ENCODE results near the gene RAC3. TPM values are rescaled to one million over a fixed set of nuclear protein-coding genes. Genes with fewer than 3 reads are reported as not detected.

RAC3 gene
- total RNA-seq, 4 donors from 2014 or later = 4.9 to 10.4 (median 7.0) TPM

DNA sequence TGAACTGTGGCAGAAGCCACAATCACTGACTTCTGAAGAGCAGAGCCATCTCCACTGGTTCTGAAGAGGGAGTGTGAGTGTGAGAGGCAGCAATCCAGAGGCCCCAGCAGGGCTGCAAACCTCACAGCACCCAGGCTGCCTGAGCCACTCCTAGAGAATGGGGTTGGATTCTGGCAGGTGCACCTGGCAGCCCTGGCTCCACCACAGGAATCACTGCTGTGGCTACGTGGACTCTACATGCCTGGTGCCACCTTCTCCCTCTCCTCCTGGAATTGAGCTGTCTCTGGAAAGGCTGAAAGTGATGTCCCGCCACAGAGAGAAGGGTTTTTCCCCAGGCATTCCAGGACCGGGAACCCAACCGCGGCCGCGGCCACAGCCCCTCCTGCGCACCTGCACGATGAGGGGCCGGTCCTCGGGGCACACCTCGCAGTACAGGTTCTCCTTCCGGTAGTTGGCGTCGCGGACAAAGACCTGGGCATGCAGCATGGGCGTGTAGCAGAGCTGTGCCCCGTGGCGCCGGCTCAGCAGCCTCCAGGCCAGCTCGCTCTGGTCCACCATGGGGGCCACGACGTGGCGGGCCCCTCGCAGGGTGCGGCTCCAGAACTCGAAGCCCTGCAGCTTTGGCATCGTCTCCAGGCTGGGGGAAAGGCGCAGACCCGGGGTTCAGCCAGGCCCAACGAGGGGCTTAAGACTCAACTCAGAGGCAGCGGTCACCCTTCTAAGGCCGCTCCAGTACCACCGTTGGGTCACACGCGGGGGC, 33.1 kb downstream of the RAC3 start:
- peak overlapping the region; percentile 63 to 98 (median 96) for H3K4me3 ChIP-seq
- no peak for DNase-seq
- H3K4me1 ChIP-seq = peaks cover 20 to 38% (median 24%) of the 10 kb centered on the region in 3 donors
- peak overlapping the region; percentile 84 to 93 (median 90) for H3K27ac ChIP-seq
- WGBS, 2 donors = 40 to 46% methylated on average over 1 to 19 of the region's 36 CpGs
- intact Hi-C loops (cut with DNase I) = no loop called here
- H3K27me3 ChIP-seq = no peaks in the 10 kb centered on the region
- peaks cover 32 to 46% (median 33%) of the 10 kb centered on the region in 3 donors for H3K36me3 ChIP-seq
- TF ChIP-seq POLR2A (IDR thresholded peaks at IDR 0.05) = no peak
- TF ChIP-seq, protein P1, sequence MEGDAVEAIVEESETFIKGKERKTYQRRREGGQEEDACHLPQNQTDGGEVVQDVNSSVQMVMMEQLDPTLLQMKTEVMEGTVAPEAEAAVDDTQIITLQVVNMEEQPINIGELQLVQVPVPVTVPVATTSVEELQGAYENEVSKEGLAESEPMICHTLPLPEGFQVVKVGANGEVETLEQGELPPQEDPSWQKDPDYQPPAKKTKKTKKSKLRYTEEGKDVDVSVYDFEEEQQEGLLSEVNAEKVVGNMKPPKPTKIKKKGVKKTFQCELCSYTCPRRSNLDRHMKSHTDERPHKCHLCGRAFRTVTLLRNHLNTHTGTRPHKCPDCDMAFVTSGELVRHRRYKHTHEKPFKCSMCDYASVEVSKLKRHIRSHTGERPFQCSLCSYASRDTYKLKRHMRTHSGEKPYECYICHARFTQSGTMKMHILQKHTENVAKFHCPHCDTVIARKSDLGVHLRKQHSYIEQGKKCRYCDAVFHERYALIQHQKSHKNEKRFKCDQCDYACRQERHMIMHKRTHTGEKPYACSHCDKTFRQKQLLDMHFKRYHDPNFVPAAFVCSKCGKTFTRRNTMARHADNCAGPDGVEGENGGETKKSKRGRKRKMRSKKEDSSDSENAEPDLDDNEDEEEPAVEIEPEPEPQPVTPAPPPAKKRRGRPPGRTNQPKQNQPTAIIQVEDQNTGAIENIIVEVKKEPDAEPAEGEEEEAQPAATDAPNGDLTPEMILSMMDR (IDR thresholded peaks at IDR 0.05) = no peak
- no peaks in the 10 kb centered on the region for H3K9me3 ChIP-seq

DNA sequence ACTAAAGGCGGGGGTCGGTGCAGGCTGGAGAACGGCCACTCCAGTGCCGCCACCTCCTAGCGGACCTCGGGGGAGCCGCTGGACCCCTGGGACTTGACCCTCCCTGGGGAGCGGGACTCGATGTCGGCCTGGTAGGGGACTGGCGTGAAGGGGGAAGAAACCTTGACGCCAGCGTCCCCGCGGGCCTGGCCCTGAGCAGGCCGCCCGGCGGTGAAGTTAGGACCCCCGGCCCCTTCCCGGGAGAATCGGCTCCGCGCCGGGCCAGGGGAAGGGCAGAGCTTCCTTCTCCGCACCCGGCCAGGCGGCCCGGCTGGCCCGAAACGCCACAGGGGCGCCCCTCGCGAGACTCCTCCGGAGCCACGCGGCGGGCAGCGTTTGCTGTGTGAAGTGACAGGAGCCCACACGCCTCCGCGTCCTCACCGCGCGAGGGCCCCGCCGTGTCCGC, 33.7 kb downstream of the RAC3 start:
- Histone ChIP-seq H3K27me3 (no peaks in the 10 kb centered on the region), H3K4me3 (peak overlapping the region; percentile 63 to 98 (median 96)), H3K9me3 (no peaks in the 10 kb centered on the region), H3K27ac (peak overlapping the region; percentile 84 to 93 (median 90)), H3K36me3 (peaks cover 27 to 40% (median 29%) of the 10 kb centered on the region in 3 donors), H3K4me1 (peaks cover 20 to 38% (median 24%) of the 10 kb centered on the region in 3 donors)
- intact Hi-C loops (cut with DNase I) = no loop called here
- 0% methylated on average over 2 of the region's 47 CpGs; no CpG with 5 or more reads in 1 of the 2 donors for WGBS, 2 donors
- no peak for DNase-seq
- TF ChIP-seq POLR2A (IDR thresholded peaks at IDR 0.05) = no peak
- TF ChIP-seq, protein P1 (IDR thresholded peaks at IDR 0.05) = no peak

DNA sequence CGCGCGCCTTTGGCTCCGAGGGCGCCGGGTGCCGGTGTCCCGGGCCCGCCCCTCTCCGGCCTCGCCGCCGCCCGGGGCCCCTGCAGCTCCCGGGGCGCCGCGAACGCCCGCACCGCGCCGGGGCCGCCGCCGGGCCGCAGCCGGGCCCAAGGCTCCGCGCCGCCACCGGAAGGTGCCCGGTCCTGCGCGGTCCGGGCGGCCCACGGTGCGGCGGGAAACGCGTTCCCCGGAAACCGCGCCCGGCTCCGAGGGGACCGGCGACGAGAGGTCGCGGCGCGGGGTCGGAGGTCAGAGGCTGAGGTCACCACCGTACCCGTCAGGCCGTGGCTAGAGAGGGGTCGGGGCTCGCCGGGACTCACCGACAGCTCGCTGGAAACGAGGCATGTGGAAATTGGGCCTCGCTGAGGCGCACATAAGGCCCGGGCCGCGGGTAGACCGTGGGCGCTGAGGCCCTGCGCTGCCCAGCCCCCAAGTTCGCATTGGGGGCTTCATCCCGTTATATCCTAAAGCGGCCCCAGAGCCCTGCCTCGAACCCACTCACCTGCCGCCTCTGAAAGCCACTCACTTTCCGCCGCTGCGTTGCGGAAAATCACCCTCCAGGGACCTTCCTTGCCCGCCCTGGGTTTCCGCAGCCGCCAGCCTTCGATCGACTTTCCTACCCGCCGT, 34.3 kb downstream of the RAC3 start, which contains the start of gene DUS1L:
Gene DUS1L, minus strand, starts transcription at position 167 of the 666 bp plus-strand sequence. CDS start 745 bp downstream, outside the sequence.
- peaks cover 22 to 34% (median 24%) of the 10 kb centered on the region in 3 donors for H3K36me3 ChIP-seq
- TF ChIP-seq, protein P1 (IDR thresholded peaks at IDR 0.05) = no peak
- TF ChIP-seq POLR2A (IDR thresholded peaks at IDR 0.05) = peak in 1 of 4 donors; percentile 20
- DNase-seq = no peak
- peaks cover 20 to 38% (median 24%) of the 10 kb centered on the region in 3 donors for H3K4me1 ChIP-seq
- H3K9me3 ChIP-seq = no peaks in the 10 kb centered on the region
- intact Hi-C loops (cut with DNase I) = no loop called here
- H3K27ac ChIP-seq = peak within 1 kb of the TSS; percentile 87 to 93 (median 90)
- H3K4me3 ChIP-seq = peak within 1 kb of the TSS; percentile 63 to 98 (median 96)
- WGBS, 2 donors = 26 to 29% methylated on average over 12 to 23 of the region's 88 CpGs
- no peaks in the 10 kb centered on the region for H3K27me3 ChIP-seq

DNA sequence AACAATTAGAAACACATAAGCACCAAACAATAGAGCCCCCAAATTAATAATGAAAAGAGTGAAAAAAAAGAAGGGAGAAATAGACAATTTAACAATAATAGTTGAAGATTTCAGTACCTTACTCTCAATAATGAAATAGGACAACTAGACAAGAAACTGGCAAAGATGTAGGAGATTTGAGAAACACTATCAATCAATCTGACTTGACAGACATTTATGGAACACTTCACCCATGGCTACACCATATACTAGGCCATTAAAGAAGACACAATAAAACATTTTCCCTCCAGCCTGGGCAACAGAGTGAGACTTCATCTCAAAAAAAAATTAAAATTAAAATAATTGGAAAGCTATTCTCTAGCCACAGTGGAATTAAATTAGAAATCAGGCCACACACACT, 39.1 kb downstream of the RAC3 start:
- Histone ChIP-seq H3K4me3 (no peak overlapping the region), H3K27me3 (no peaks in the 10 kb centered on the region), H3K4me1 (peaks cover 6 to 21% (median 7%) of the 10 kb centered on the region in 3 donors), H3K27ac (no peak overlapping the region), H3K9me3 (no peaks in the 10 kb centered on the region), H3K36me3 (no peaks in the 10 kb centered on the region)
- DNase-seq = no peak
- TF ChIP-seq, protein P1 (IDR thresholded peaks at IDR 0.05) = no peak
- TF ChIP-seq POLR2A (IDR thresholded peaks at IDR 0.05) = no peak
- intact Hi-C loops (cut with DNase I) = no loop called here

DNA sequence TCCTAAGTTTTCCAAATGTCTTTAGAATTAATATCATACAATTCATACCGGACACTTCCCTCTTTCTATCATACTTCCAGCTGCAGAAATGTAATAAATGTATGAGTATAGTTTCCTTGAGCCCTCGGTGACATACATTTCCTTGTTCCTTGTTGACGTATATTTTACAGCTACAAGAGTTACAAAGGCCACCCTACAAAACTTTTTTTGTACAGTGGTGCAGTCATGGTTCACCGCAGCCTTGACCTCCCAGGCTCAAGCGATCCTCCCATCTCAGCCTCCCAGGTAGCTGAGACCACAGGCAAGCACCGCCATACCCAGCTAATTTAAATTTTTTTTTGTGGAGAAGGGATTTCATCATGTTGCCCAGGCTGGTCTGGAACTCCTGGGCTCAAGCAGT, 41.3 kb downstream of the RAC3 start:
- Histone ChIP-seq H3K27ac (no peak overlapping the region), H3K36me3 (peaks cover 0 to 8% (median 0%) of the 10 kb centered on the region in 3 donors), H3K4me1 (peaks cover 0 to 17% (median 0%) of the 10 kb centered on the region in 3 donors), H3K9me3 (no peaks in the 10 kb centered on the region), H3K27me3 (no peaks in the 10 kb centered on the region), H3K4me3 (no peak overlapping the region)
- no peak for TF ChIP-seq POLR2A (IDR thresholded peaks at IDR 0.05)
- TF ChIP-seq, protein P1 (IDR thresholded peaks at IDR 0.05) = no peak
- DNase-seq = no peak
- intact Hi-C loops (cut with DNase I) = no loop called here
- WGBS, 2 donors = 71 to 84% methylated on average over 6 of the region's 6 CpGs

Data from esophagus squamous epithelium (tissue), 5 donors.